Heart right ventricle (tissue), 16 donors: ENCODE measurements around the gene ATXN7L2. TPM values are rescaled to one million over a fixed set of nuclear protein-coding genes. Genes with fewer than 3 reads are reported as not detected.
"Not testable (repeated sequence)": the region's sequence is repeated elsewhere in the genome, so short reads cannot be mapped to it uniquely, and the experiment has no call there.

ENCODE experiments used
- ATAC-seq, 8 donors: fragments of 200-7000 bp; cut with Tn5 transposase; one replicate each; pipeline ENCODE4 v1.9.1; 2020; ENCODE audit warnings: mild to moderate bottlenecking in 8 of 8, moderate library complexity in 8 of 8, moderate number of reproducible peaks in 1 of 8
- DNase-seq, 2 donors: peaks; one replicate each; pipeline ENCODE4 v3.0.0-alpha.2; 2020
- H3K27ac ChIP-seq, 10 donors: fragments of 200-600 bp; sonication (generic) in 2 of 10; one replicate each; pipeline versions ENCODE4 v1.5.0 to v1.8.0; 2020 to 2022; ENCODE audit warnings: mild to moderate bottlenecking in 3 of 10
- H3K27me3 ChIP-seq, 7 donors: fragments of 200-600 bp; one replicate each; pipeline ENCODE4 v1.8.0; 2021 to 2022; ENCODE audit warnings: mild to moderate bottlenecking in 2 of 7
- H3K36me3 ChIP-seq, 9 donors: fragments of 200-600 bp; sonication (generic) in 1 of 9; one replicate each; pipeline versions ENCODE4 v1.5.0 to v1.8.0; 2020 to 2022; ENCODE audit warnings: mild to moderate bottlenecking in 2 of 9
- H3K4me1 ChIP-seq, 9 donors: fragments of 200-600 bp; sonication (generic) in 1 of 9; one replicate each; pipeline versions ENCODE4 v1.5.0 to v1.8.0; 2020 to 2022; ENCODE audit warnings: mild to moderate bottlenecking in 4 of 9
- H3K4me3 ChIP-seq, 10 donors: fragments of 200-600 bp; sonication (generic) in 2 of 10; one replicate each; pipeline versions ENCODE4 v1.5.0 to v1.8.0; 2020 to 2022; ENCODE audit warnings: mild to moderate bottlenecking in 7 of 10, moderate library complexity in 2 of 10
- H3K9me3 ChIP-seq, 11 donors: fragments of 200-600 bp in 10 of 11; sonication (generic) in 2 of 11; one replicate each; pipeline versions ENCODE4 v1.5.0 to v1.8.0; 2013 to 2022; ENCODE audit warnings: mild to moderate bottlenecking in 2 of 11, control low read depth in 1 of 11, moderate library complexity in 1 of 11
- CTCF ChIP-seq, 9 donors: fragments of 200-600 bp; sonication (generic) in 2 of 9; IDR thresholded peaks; one replicate each; pipeline versions ENCODE4 v1.5.0 to v1.8.0; 2021 to 2022; ENCODE audit warnings: antibody characterized with exemption in 9 of 9, mild to moderate bottlenecking in 5 of 9, moderate library complexity in 1 of 9
- WGBS, 2 donors: extraction: QIAGEN DNeasy Blood & Tissue Kit; methylation state at CpG; one replicate each; pipeline ENCODE4 v1.1.7; 2013; ENCODE audit warnings: inconsistent platforms in 1 of 2; 5-methylcytosine and 5-hydroxymethylcytosine counted together
- intact Hi-C, 10 donors: fragments of 100-400 bp; cut with DNase I; formaldehyde crosslinking; loops; one replicate each; pipeline versions ENCODE4 v1.11.1 to v1.14.2; 2022
- polyA plus RNA-seq, 2 donors: library from polyadenylated mRNA; stranded (reverse); fragments of 200-250 nt; gene quantifications; one replicate each; pipeline ENCODE4 v1.2.3, GENCODE V29; 2013
- total RNA-seq, 10 donors: library from RNA; stranded (reverse); fragmentation: NEBNext Ultra II Directional in 3 of 10; extraction: Animal tissue kit (Norgen Biotek cat#: 25700) in 3 of 10; gene quantifications; one replicate each; pipeline versions ENCODE4 v1.2.1 to v1.2.4, GENCODE V29; 2021 to 2023
- donor health status: Arrhythmogenic right ventricular cardiomyopathy.
- donor health status: ischemic (EF 13 %, LVEDD 7.1; RV severe dilation, severe dysfunction).
- donor health status: healthy with polysubstance abuse.
- donor health status: DM: no; HTN: yes; CAD: no.
- donor health status: DM: no; HTN: no; CAD: no.
- donor health status: ischemic (EF 25% LVEDD 6.9; RV normal size, moderate dysfunction).
- donor health status: ischemic (EF 25% LVEDD 5.7; RV mildly dilated, moderate dysfunction).
- donor health status: healthy.
- donor health status: DM: yes; HTN: yes; CAD: no.
- donor health status: Ischemic cardiomyopathy.
- donor health status: ischemic (EF 35%, LVEDD 5.7; RV mildly dilated, moderate dysfunction).
- donor health status: nonischemic (EF 11% LVEDD 7.7; RV severe dilation, severe dysfunction).
- donor health status: DM: yes; HTN: yes; CAD: no.
- donor health status: PGD.
- donor health status: ischemic (EF 29% LVEDD 5.4; RV normal size, mild dysfunction).
- donor health status: nonischemic (EF 23%, LVEDD 6.1; RV moderate dilation, normal function).

ATXN7L2 gene
- total and polyA plus RNA-seq, 12 donors, result 1.8 to 11.4 (median 2.6) TPM

- ATAC-seq, result no peak
- DNase-seq, result no peak
- H3K4me3 ChIP-seq, result no peak overlapping the region
- no peak overlapping the region for H3K27ac ChIP-seq
- H3K36me3 ChIP-seq, result no peaks in the 10 kb centered on the region
- intact Hi-C loops, result no loop called here
- no peaks in the 10 kb centered on the region for H3K9me3 ChIP-seq
- no peak for TF ChIP-seq CTCF (IDR thresholded peaks at IDR 0.05)
- peaks cover 0 to 62% (median 20%) of the 10 kb centered on the region in 7 donors for H3K27me3 ChIP-seq
- H3K4me1 ChIP-seq, result peaks cover 0 to 12% (median 0%) of the 10 kb centered on the region in 9 donors
- WGBS, 2 donors, result 29 to 38% methylated on average over 2 of the region's 2 CpGs
Observed at GRCh38 chr1:109443476-109443875, 40.2 kb upstream of the ATXN7L2 start.

GRCh38 chr1:109444346-109444745 is 39.4 kb upstream of the ATXN7L2 start:
- 78 to 89% methylated on average over 1 of the region's 1 CpG for WGBS, 2 donors
- ATAC-seq (no peak), DNase-seq (no peak)
- intact Hi-C loops, result no loop called here
- Histone ChIP-seq H3K4me3 (no peak overlapping the region), H3K27ac (no peak overlapping the region), H3K9me3 (no peaks in the 10 kb centered on the region), H3K36me3 (no peaks in the 10 kb centered on the region), H3K27me3 (peaks cover 0 to 70% (median 21%) of the 10 kb centered on the region in 7 donors), H3K4me1 (peaks cover 0 to 3% (median 0%) of the 10 kb centered on the region in 9 donors)
- TF ChIP-seq CTCF (IDR thresholded peaks at IDR 0.05), result no peak

- DNase-seq, H3K36me3 ChIP-seq, intact Hi-C loops, H3K4me3 ChIP-seq, H3K27ac ChIP-seq, ATAC-seq, H3K4me1 ChIP-seq, H3K9me3 ChIP-seq: not testable (repeated sequence)
- WGBS, 2 donors, result 73 to 78% methylated on average over 11 of the region's 11 CpGs
- peaks cover 0 to 79% (median 26%) of the 10 kb centered on the region in 7 donors for H3K27me3 ChIP-seq
Observed at GRCh38 chr1:109445949-109446695, 37.6 kb upstream of the ATXN7L2 start.

GRCh38 chr1:109447524-109447923 is 36.2 kb upstream of the ATXN7L2 start:
- 63 to 67% methylated on average over 4 of the region's 4 CpGs for WGBS, 2 donors
- Histone ChIP-seq H3K27ac (no peak overlapping the region), H3K4me1 (no peaks in the 10 kb centered on the region), H3K36me3 (no peaks in the 10 kb centered on the region), H3K27me3 (peaks cover 0 to 69% (median 26%) of the 10 kb centered on the region in 7 donors), H3K4me3 (no peak overlapping the region), H3K9me3 (no peaks in the 10 kb centered on the region)
- no peak for ATAC-seq
- TF ChIP-seq CTCF (IDR thresholded peaks at IDR 0.05), result no peak
- intact Hi-C loops, result no loop called here
- DNase-seq, result no peak

- intact Hi-C loops, result no loop called here
- Histone ChIP-seq H3K27ac (no peak overlapping the region), H3K4me3 (no peak overlapping the region), H3K9me3 (peaks cover 0 to 18% (median 0%) of the 10 kb centered on the region in 11 donors), H3K4me1 (no peaks in the 10 kb centered on the region), H3K27me3 (peaks cover 0 to 34% (median 5%) of the 10 kb centered on the region in 7 donors), H3K36me3 (no peaks in the 10 kb centered on the region)
- no peak for TF ChIP-seq CTCF (IDR thresholded peaks at IDR 0.05)
- WGBS, 2 donors, result 93 to 98% methylated on average over 1 of the region's 1 CpG
- ATAC-seq, result no peak
- DNase-seq, result no peak
Observed at GRCh38 chr1:109454497-109455133, 29.1 kb upstream of the ATXN7L2 start.
